SH-SY5Y (cell line): ENCODE data around the gene PRUNE2.

Source experiments
- GATA2 ChIP-seq: IDR thresholded peaks from 2 replicates; pipeline ENCODE4 v1.6.1; 2011; ENCODE audit warnings: mild to moderate bottlenecking, low read depth, low read length
- GATA3 ChIP-seq: IDR thresholded peaks from 2 replicates; pipeline ENCODE4 v1.6.1; 2011; ENCODE audit warnings: low read depth, mild to moderate bottlenecking, low read length, moderate library complexity

- TF ChIP-seq GATA3, result no peak
- no peak for TF ChIP-seq GATA2
These were observed 212.0 kb downstream of the PRUNE2 start for GRCh38 chr9:76693912-76694311.
